HS-27A (cell line): ENCODE results near the gene NPHS1.
"Not testable (repeated sequence)": the region's sequence is repeated elsewhere in the genome, so short reads cannot be mapped to it uniquely, and the experiment has no call there.

Experiments used
- DNase-seq: peaks from one replicate; pipeline ENCODE4 v3.0.0-alpha.2; 2012; ENCODE audit warnings: low read depth, missing footprints

Gene NPHS1

DNA sequence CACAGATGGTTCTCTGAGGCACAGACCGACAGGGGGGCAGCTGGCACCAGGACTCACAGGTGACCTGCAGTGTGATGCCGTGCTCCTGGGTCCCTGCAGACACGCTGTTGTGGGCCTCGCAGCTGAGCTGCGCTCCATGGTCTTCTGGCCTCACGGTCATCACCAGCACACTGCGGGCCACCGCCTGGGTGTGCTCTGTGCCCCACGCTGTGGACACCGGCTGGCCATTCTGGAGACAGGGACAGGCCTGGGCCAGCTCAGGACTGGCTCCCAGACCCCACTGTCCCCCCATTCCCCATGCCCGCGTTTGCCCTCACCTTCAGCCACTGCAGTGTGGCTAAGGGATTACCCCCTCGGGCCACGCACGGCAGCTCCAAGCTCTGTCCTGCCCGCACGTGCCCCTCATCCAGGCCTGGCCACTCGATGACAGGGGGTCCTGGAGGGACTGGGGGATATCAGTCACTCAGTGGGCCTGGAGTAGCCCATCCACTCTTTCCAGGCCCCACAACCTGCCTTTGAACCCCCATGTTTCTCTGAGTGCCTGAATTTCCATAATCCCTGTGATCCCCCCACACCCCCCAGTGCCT, 3.3 kb downstream of the NPHS1 start:
- no peak for DNase-seq

DNA sequence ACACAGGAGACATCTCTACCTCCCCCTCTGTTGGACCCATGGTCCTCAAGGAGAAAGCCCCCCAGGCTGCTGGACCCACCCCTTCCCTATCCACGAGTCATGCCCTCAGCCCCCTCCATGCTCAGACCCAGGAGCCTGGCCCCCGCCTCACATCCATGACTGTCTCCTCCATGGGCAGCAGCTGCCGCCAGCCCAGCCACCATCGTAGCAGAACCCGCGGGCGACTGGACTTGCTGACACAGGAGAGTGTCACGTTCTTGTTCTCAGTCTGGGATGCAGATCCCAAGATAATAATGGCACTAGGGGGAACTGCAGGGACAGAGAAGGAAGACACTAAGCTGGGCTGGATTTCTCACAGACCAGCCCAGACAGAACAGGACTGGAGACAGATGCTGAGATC, 3.8 kb downstream of the NPHS1 start:
- DNase-seq = no peak

DNA sequence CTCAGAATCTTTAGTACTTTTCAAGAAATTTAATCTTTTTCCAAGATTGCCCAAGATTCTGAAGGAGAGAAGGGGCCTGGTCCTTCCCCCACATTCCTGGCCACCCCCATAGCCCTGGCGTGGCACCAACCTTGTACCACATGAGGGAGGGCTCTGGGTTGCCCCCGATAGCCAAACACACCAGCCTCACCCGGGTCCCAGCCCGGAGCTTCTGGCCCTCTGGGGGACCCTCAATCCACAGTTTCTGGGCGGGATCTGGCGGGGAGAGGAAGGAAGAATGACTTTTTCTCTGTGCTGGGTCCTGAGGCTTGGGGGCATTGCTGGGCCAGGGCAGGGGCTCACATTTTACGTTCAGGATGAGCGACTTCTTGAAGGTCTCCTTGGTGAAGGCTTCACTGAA, 4.4 kb downstream of the NPHS1 start:
- no peak for DNase-seq

DNA sequence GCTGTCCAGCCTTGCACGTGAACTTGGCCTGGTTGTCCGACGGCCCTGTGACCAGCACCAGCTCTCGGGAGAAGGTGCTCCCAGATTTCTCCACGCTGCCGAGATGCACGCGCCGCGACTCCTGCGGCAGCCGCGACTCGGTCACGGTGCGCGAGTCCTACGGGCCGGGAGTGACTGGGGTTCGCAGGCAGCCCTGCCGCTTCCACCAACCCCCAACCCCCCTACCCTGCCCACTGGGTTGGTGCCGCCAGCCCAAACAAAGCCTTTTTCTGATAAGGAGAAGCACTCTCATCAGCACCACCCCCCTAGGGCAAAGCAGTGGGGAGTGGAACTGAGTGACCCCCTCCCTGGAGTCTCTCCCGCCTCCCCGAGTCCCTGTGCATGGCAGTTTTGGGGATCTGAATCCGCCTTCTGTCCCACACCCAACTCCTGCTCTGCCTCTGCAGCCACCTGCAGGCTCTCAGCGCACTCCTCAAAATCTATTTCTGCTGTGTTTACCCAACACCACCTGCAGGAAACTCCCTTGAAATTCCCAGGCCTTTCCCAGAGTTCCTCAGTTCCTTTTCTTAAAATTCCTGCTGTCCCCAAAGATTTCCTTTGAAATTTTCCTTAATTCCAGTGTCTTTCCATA, 6.2 kb downstream of the NPHS1 start:
- no peak for DNase-seq

DNA sequence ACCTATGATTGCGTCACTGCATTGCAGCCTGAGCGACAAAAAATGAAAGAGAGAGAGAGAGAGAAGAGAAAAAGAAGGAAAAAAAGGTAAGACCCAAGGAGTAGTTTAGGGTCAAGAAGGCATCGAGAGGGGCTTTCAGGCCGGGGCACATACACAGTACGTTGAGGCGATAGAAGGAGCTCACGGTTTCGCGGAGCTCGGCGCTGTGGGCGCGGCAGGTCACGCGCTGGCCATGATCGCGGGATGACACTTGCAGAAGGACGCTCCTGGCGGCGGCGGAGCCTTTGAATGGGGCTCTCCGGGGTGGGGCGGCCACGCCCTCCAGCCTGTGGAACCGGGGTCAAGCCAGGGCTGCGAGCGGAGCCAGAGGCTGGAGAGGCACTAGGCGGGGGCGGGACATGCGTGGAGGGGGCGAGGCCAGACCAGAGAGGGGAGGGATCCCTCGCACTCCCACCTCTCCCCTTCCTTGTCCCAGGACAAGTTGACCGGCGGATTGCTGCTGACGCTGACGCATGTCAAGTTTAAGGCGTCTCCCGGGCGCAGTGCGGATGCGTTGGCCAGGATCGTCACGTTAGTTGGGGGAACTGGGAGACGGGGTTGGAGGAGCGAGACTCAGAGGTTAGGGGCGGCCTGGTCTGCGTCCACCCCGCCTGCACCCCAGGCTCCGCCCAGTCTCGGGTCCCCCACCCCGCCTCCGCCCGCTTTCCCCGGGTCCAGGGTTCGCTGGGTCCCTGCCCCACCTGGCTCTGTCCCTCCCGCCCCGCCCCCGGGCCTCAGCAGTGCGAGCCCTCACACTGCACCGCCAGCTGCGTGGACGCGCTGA, 6.9 kb downstream of the NPHS1 start:
- no peak for DNase-seq

DNA sequence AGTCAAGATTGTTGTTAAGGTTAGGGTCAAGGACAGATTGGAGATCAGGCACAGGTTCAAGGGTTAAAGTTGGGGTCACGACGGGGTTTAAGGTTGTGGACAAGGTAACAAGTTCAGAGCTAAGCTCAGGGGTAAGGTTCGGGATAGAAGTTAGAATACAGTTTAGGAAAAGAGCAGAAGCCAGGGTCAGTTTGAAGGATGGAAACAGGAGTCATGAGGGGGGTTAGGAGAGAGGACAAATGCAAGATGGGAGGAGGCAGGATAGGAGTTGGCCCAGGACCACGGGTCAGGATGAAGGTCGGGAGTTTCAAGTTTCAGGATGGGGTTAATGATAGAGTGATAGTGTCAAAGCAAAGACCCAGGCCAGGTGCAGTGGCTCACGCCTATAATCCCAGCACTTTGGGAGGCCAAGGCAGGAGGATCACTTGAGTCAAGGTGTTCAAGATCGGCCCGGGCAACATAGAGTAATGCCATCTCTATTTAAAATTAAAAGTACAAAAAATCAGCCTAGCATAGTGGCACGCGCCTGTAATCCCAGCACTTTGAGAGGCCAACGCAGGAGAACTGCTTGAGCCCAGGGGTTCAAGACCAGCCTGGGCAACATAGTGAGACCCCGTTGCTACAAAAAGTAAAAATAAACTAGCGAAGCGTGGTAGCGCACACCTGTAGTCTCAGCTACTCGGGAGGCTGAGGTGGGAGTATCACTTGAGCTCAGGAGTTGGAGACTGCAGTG, 7.7 kb downstream of the NPHS1 start:
- no peak for DNase-seq

DNA sequence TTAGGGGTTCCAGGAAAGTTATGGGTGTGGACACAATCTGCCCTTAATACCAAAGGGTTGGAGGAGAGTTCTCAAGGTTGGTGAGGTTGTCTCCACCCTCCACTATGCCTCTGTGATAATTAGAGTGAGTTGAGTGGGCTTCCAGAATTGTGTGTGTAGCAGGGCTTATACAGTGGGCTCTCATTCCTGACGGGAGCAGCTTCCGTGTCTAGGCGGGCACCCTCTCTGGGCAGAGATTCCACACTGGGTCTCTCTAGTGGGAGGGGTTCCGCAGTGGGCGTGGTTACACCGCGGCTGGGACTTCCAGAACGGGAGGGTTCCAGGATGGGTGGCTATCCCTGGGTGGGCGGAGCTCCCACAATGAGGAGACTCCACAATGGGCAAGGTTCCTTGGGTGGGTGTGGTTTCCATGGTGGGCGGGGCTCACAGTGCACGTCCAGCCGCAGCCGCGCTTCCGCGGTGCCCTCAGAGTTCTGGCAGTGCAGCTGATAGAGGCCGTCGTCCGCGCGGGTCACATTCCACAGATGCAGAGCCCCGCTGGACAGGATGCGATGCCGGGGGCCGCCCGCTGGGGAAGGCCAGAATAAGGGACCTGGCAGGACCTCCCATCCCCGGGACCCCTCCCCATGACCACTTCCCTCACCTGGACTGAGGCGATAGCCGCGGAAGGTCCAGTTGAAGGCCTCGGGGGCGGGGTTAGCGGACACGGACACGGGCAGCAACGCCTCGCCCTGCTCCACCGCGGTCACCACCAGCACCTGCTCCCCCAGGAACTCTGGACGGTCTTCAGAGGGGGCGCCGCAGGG, 8.4 kb downstream of the NPHS1 start:
- DNase-seq = no peak

DNA sequence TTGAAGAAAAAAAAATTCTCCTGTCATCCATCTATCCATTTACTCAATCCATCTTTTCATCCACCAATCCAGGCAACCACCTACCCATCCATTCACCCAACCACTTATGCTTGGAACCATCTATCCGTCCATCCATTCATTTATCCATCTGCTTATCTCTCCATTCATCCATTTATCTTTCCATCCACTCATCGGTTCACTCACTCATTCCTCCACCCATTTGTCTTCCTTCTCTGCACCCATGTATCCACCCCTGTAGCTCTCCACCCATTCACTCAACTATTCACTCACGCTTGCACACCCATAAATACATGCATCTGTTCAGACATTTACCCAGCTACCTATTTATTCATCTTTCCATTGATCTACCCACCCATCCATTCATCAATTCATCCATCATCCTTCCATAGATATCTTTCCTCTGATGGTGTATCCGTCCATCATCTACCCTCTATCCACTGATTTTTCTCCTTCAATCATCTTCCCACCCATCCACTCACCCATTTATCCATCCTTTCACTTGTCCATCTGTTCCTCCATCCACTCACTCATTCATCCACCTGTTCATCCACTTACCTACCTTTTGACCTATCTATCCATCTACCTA, 9.5 kb downstream of the NPHS1 start:
- no peak for DNase-seq

DNA sequence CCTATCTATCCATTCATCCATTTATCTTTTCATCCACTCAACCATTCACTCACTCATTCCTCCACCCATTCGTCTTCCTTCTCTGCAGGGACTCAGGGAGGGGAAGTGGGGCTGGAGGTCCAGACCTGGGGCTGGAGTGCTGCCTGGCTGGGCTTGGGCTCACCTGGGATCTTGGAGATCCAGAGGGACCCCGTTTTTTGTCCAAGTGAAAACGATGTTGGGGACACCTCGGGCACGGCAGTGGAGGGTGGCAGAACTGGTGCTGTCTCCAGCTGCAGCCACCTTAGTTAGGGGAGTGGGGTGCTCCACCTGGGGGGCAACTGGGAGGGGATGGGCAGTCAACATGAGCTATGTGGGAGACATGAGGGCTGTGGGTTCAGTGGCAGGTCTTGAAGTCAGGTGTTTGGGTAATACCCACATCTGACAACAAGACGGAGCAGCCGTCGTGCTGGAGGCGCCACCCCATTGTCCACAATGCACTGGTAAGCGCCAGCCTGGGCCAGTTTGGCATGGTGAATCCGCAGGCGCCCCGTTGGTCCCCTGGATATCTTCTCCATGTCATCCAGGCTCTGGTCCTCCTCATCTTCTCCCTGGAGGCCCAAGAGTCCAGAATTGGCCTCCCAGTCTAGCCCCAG, 10.2 kb downstream of the NPHS1 start:
- DNase-seq = no peak

DNA sequence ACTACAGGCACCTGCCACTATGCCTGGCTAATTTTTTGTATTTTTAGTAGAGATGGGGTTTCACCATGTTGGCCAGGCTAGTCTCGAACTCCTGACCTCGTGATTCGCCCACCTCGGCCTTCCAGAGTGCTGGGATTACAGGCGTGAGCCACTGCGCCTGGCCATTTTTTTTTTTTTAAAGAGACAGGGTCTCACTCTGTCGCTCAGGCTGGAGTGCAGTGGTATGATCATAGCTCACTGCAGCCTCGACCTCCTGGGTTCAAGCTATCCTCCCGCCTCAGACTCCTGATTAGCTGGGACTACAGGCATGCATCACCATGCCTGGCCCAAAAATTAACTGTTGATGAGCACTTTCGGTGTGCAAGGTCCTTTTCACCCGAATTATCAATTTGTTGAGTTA, 16.2 kb downstream of the NPHS1 start:
- DNase-seq = not testable (repeated sequence)

DNA sequence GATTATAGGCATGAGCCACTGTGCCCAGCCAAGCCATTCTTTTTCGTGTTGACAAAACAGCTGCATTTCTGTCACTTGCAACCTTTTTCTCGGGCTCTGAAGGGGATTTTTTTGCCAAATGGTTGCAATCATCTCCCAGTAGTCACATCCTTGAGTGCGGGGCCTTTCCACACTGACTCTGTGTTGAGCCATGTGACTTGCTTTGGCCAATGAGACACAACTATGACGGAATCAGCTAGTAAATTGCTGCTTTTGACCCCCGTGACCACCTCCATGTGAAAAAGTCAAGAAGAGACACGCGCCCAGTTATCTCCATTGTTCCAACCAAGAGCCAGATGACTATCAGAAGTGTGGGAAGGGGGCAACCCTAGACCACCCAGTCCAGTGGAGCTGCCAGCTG, 18.3 kb downstream of the NPHS1 start:
- DNase-seq = no peak

DNA sequence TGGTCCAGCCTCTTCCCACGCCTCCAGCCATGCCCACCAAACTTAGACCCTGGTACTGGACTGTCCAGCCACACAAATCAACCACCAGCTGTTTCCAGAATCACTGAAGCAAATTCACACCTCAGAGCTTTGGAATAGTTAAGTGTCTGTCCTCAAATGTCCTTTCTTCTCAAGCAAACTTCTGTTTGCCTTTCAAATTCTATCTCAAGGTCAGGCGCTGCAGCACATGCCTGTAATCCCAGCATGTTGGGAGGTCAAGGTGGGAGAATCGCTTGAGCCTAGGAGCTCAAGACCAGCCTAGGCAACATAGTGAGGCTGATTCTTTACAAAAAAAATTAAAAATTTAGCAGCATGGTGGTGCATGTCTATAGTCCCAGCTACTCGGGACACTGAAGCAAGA, 20.2 kb downstream of the NPHS1 start:
- no peak for DNase-seq

DNA sequence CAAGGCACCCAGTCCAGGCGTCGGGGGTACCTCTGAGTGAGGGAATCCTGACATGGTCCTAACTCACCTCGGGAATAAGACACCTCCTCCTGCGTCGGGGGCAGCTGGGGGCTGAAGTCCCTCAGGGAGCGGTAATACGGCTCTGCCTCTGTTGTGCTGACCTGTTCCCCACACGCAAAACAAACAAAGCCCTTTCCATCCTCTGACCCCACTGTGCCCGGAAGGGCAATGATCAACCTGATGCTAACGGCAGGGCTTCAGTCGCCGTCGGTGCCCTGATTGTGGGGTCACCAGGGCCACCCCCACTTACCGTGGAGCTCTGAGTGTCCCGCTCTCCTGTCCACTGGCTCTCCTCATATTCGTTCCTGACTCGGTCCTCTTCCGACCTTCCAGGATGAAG, 21.3 kb downstream of the NPHS1 start:
- DNase-seq = no peak

DNA sequence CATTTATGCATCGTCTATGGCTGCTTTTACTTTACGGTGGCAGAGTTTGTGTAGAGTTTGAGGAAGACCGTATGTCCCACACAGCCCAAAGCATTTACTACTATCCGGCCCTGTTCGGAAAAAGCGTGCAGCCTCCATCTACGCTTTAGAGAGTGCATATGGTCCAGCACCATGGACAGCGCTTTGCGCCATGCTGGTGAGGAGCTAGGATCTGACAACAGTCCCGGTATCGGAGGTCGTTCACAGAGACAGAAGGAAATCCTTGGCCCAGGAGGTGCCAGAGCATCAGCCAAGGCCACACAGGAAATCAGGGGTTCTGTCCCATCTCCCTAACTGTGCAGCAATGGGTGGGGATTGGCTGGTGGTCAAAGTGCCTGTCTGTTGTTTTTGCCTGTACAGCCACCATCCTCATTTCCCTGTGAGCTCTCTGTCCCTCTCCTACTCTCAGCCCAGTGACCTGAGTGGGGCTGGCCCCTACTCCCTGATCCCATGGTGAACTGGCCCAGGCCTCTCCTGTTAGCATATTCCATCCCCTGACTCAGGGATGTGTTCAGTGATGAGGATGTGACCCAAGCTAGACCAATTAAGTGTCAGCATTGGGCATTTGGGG, 23.5 kb downstream of the NPHS1 start:
- DNase-seq = peak; percentile 41

DNA sequence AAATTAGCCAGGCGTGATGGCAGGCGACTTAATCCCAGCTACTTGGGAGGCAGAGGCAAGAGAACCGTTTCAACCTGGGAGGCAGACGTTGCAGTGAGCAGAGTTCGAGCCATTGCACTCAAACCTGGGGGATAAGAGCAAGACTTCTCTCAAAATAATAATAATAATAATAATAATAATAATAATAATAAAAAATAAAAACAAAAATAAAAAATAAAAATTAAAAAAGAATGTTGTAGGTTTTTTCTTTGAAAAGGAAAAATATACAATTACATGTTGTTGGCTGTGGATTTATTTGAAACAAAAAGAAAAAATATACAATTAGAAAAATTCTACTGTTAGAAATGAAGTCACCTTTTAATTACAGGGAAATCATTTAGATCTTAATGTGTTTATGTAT, 28.2 kb downstream of the NPHS1 start:
- DNase-seq = no peak

DNA sequence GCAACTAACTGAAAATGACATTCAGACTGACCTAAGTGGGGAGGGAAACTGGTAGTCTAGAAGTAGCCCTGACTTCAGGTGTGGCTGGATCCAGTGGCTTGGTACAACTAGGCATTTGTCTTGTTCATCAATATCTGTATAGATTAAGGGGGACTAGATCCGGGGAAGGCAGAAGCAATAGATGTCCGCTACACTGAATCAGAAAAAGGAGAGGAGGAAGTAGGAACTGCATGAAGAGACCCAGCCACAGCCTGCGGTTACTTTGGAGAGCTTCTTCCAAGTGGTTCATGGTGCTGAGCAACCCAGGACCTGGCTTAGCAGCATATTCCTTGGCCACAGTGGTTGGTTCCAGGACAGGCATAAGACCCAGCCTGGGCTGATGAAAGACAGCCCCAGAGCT, 29.7 kb downstream of the NPHS1 start:
- DNase-seq = no peak

DNA sequence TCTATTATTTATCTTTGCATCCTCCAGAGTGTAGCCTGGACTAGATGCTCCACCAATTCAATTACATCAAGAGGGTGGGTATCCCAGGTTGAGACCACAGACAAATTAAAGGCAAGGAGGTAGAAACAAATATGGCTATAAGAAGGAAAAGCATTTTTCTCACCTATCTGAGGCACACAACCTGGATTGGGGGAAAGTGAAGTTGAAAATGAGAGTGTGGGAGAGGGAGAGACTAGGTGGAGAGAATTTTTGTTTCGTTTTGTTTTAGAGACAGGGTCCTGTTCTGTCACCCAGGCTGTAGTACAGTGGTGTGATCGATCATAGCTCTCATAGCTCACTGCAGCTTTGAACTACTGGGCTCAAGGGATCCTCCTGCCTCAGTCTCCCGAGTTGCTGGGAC, 33.9 kb downstream of the NPHS1 start:
- no peak for DNase-seq

DNA sequence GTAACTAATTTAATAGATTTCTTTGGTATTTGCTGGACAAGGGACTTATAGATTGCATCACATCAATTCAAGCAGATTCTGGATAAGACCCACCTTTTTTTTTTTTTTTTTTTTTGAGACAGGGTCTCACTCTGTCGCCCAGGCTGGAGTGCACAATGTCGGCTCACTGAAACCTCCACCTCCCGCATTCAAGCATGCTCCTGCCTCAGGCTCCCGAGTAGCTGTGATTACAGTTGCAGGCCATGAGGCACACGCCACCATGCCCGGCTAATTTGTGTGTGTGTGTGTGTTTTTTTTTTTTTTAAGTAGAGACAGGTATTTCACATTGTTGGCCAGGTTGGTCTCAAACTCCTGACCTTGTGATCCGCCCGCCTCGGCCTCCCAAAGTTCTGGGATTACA, 35.5 kb downstream of the NPHS1 start:
- no peak for DNase-seq

DNA sequence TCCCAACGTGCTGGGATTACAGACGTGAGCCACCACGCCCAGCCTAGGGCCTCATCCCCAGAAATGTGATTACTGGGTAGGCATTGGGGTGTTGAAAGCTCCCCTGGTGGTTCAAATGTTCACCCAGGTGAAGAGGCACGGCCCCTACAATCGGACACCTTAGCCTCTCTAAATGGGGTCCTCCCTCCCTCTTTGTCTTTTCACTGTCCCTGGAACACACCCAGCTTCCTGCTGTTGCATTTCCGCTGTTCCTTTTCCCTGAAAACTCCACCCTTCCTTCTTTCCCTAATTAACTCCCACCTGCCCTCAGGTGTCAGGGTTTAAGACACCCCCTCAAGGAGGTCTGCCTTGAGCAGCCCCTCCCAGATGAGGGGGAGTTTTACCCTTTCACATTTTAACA, 36.0 kb downstream of the NPHS1 start:
- DNase-seq = no peak

DNA sequence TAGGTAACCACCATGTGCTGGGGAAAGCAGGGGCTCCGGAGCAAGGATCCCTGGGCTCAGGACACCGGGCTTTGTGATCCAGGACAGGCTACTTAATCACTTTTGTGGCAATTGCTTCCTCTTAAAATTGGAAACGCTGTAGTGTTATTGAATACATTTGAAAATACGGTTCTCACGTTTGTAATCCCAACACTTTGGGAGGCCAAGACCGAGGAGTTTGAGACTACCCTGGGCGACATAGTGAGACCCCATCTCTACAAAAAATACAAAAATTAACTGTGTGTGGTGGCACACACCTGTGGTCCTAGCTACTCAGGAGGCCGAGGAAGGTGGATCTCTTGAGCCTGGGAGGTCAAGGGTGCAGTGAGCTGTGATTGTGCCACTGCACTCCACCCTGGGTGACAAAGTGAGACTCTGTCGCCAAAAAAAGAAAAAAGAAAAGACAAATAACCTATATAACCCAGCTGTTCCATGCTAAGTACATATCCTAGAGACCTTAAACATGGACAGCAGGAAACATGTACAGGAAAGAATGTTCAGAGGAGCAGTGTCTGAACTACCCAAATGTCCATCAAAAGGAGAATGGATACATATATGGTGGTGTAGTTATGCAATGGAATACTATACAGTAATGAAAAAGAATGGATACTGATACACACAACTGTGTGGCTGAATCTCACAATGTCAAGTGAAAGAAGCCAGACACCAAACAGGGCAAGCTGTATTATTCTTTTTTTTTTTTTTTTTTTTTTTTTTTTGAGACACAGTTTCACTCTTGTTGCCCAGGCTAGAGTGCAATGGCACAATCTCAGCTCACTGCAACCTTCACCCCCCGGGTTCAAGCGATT, 39.0 kb downstream of the NPHS1 start:
- DNase-seq = no peak
